SK-N-SH treated with all-trans-retinoic acid at 6 μM for 48 hours (cell line): ENCODE data around the gene PTPRC.

Experiments
- ATAC-seq: fragments of 200-7000 bp; cut with Tn5 transposase; 3 replicates; pipeline ENCODE4 v1.9.1; 2020; ENCODE audit warnings: mild to moderate bottlenecking, moderate library complexity
- ARNTL ChIP-seq: fragments of 450-650 bp; formaldehyde crosslinking; IDR thresholded peaks from 2 replicates; pipeline ENCODE4 v1.5.0; 2020; ENCODE audit warnings: low read depth, mild to moderate bottlenecking, moderate library complexity, borderline replicate concordance
- BACH2 ChIP-seq: fragments of 250-450 bp; sonication (Bioruptor Pico); IDR thresholded peaks from 2 replicates; pipeline ENCODE4 v1.9.0; 2021; ENCODE audit warnings: mild to moderate bottlenecking, borderline replicate concordance
- CREB5 ChIP-seq: fragments of 250-450 bp; sonication (Bioruptor Pico); IDR thresholded peaks from 2 replicates; pipeline ENCODE4 v1.5.1; 2020; ENCODE audit warnings: low read depth, mild to moderate bottlenecking, moderate library complexity
- CSDC2 ChIP-seq: fragments of 250-450 bp; sonication (Bioruptor Pico); IDR thresholded peaks from 2 replicates; pipeline ENCODE4 v1.5.0; 2020; ENCODE audit warnings: mild to moderate bottlenecking, moderate library complexity
- CSRNP3 ChIP-seq: fragments of 250-450 bp; sonication (Bioruptor Pico); IDR thresholded peaks from 2 replicates; pipeline ENCODE4 v1.5.1; 2021; ENCODE audit warnings: mild to moderate bottlenecking, moderate library complexity
- ESRRG ChIP-seq: fragments of 250-450 bp; sonication (Bioruptor Pico); IDR thresholded peaks from 2 replicates; pipeline ENCODE4 v1.6.1; 2021; ENCODE audit warnings: mild to moderate bottlenecking
- GLIS3 ChIP-seq: fragments of 250-450 bp; sonication (Bioruptor Pico); IDR thresholded peaks from 2 replicates; pipeline ENCODE4 v1.5.0; 2020; ENCODE audit warnings: mild to moderate bottlenecking, moderate library complexity
- ISL1 ChIP-seq: fragments of 250-450 bp; sonication (Bioruptor Pico); IDR thresholded peaks from 2 replicates; pipeline ENCODE4 v2.1.2; 2022; ENCODE audit warnings: mild to moderate bottlenecking, moderate library complexity
- OSR1 ChIP-seq: fragments of 250-450 bp; sonication (Bioruptor Pico); IDR thresholded peaks from 2 replicates; pipeline ENCODE4 v1.8.0; 2022; ENCODE audit warnings: moderate library complexity, mild to moderate bottlenecking, inconsistent platforms
- PATZ1 ChIP-seq: fragments of 250-450 bp; sonication (Bioruptor Pico); IDR thresholded peaks from 2 replicates; pipeline ENCODE4 v1.8.0; 2020; ENCODE audit warnings: mild to moderate bottlenecking, moderate library complexity, borderline replicate concordance
- POU6F1 ChIP-seq: fragments of 250-450 bp; sonication (Bioruptor Pico); IDR thresholded peaks from 2 replicates; pipeline ENCODE4 v1.8.0; 2021; ENCODE audit warnings: low read depth, mild to moderate bottlenecking, moderate library complexity, borderline replicate concordance
- PPARA ChIP-seq: fragments of 250-450 bp; sonication (Bioruptor Pico); IDR thresholded peaks from 2 replicates; pipeline ENCODE4 v1.5.0; 2020; ENCODE audit warnings: mild to moderate bottlenecking, borderline replicate concordance
- RARB ChIP-seq: fragments of 250-450 bp; sonication (Bioruptor Pico); IDR thresholded peaks from 2 replicates; pipeline ENCODE4 v1.8.0; 2021; ENCODE audit warnings: mild to moderate bottlenecking, moderate library complexity
- SNAI2 ChIP-seq: fragments of 250-450 bp; sonication (Bioruptor Pico); IDR thresholded peaks from 2 replicates; pipeline ENCODE4 v1.5.0; 2020; ENCODE audit warnings: mild to moderate bottlenecking, moderate library complexity
- TCF4 ChIP-seq: fragments of 250-450 bp; sonication (Bioruptor Pico); IDR thresholded peaks from 2 replicates; pipeline ENCODE4 v1.8.0; 2021; ENCODE audit warnings: mild to moderate bottlenecking, moderate library complexity, borderline replicate concordance
- TOX ChIP-seq: fragments of 250-450 bp; sonication (Bioruptor Pico); IDR thresholded peaks from 2 replicates; pipeline ENCODE4 v1.8.0; 2021; ENCODE audit warnings: mild to moderate bottlenecking, moderate library complexity, borderline replicate concordance
- TSHZ2 ChIP-seq: fragments of 250-450 bp; sonication (Bioruptor Pico); IDR thresholded peaks from 2 replicates; pipeline ENCODE4 v1.5.0; 2020; ENCODE audit warnings: mild to moderate bottlenecking, moderate library complexity
- ZC3H10 ChIP-seq: fragments of 250-450 bp; sonication (Bioruptor Pico); IDR thresholded peaks from 2 replicates; pipeline ENCODE4 v1.5.1; 2021; ENCODE audit warnings: mild to moderate bottlenecking, moderate library complexity
- ZFP3 ChIP-seq: fragments of 250-450 bp; sonication (Bioruptor Pico); IDR thresholded peaks from 2 replicates; pipeline ENCODE4 v1.5.0; 2020; ENCODE audit warnings: mild to moderate bottlenecking, moderate library complexity
- ZFP30 ChIP-seq: fragments of 450-650 bp; formaldehyde crosslinking; IDR thresholded peaks from 2 replicates; pipeline ENCODE4 v1.5.0; 2022; ENCODE audit warnings: mild to moderate bottlenecking, moderate library complexity
- ZNF565 ChIP-seq: fragments of 450-650 bp; formaldehyde crosslinking; conservative IDR thresholded peaks from 2 replicates; pipeline ENCODE4 v1.5.0; 2020; ENCODE audit warnings: low read depth, mild to moderate bottlenecking, moderate library complexity
- ZNF70 ChIP-seq: fragments of 450-650 bp; formaldehyde crosslinking; IDR thresholded peaks from 2 replicates; pipeline ENCODE4 v1.5.0; 2020; ENCODE audit warnings: mild to moderate bottlenecking, moderate library complexity
- ZNF8 ChIP-seq: fragments of 450-650 bp; formaldehyde crosslinking; IDR thresholded peaks from 2 replicates; pipeline ENCODE4 v1.5.0; 2020; ENCODE audit warnings: mild to moderate bottlenecking, moderate library complexity

Gene PTPRC

GRCh38 chr1:198656500-198656932, 17.7 kb downstream of the PTPRC start:
- no peak for ATAC-seq
- no peak for TF ChIP-seq RARB (CRISPR knock-in tag)
- no peak for TF ChIP-seq CREB5 (CRISPR knock-in tag)
- TF ChIP-seq ZNF565 (CRISPR knock-in tag) = no peak
- no peak for TF ChIP-seq CSRNP3
- TF ChIP-seq BACH2 (CRISPR knock-in tag) = no peak
- no peak for TF ChIP-seq GLIS3 (CRISPR knock-in tag)
- TF ChIP-seq TSHZ2 (CRISPR knock-in tag) = no peak
- TF ChIP-seq ZNF8 = no peak
- no peak for TF ChIP-seq TOX
- TF ChIP-seq ZC3H10 (CRISPR knock-in tag) = no peak
- TF ChIP-seq CSDC2 = no peak
- TF ChIP-seq ZFP30 (CRISPR knock-in tag) = no peak
- TF ChIP-seq OSR1 = no peak

- TF ChIP-seq TCF4 (CRISPR knock-in tag) (no peak), ZNF8 (no peak), PATZ1 (CRISPR knock-in tag) (no peak; the same call in 1 of the 2 replicates), ZNF70 (CRISPR knock-in tag) (no peak), ZNF565 (CRISPR knock-in tag) (no peak), ISL1 (CRISPR knock-in tag) (peak; percentile 82), RARB (CRISPR knock-in tag) (no peak), CSRNP3 (no peak), BACH2 (CRISPR knock-in tag) (no peak), TSHZ2 (CRISPR knock-in tag) (no peak), PPARA (CRISPR knock-in tag) (no peak), OSR1 (no peak), CSDC2 (no peak), TOX (peak; percentile 70; the same call in 1 of the 2 replicates), ARNTL (no peak), ESRRG (CRISPR knock-in tag) (no peak), ZFP3 (CRISPR knock-in tag) (no peak), SNAI2 (no peak), ZC3H10 (CRISPR knock-in tag) (peak; percentile 54; the same call in 1 of the 2 replicates), POU6F1 (CRISPR knock-in tag) (no peak), CREB5 (CRISPR knock-in tag) (no peak), ZFP30 (CRISPR knock-in tag) (no peak)
- ATAC-seq = peak; percentile 96
Observed at GRCh38 chr1:198657550-198658064, 18.8 kb downstream of the PTPRC start.
